Liver (tissue), 2 donors: ENCODE results near the gene ALG6.

Source experiments
- TF ChIP-seq, protein P1 (sequence below): fragments of 150-350 bp; IDR thresholded peaks from 2 replicates; pipeline ENCODE4 v1.5.1; 2017; ENCODE audit warnings: improper control_type of control experiment, low read depth, low read length; ENCODE audit not compliant: missing input control
- TF ChIP-seq, protein P2 (sequence below): IDR thresholded peaks from 2 replicates; pipeline ENCODE4 v1.6.1; 2016; ENCODE audit warnings: antibody characterized with exemption
- TF ChIP-seq, protein P3 (sequence below): IDR thresholded peaks from 2 replicates; pipeline ENCODE4 v1.6.1; 2016; ENCODE audit warnings: antibody characterized with exemption
- TF ChIP-seq, protein P4 (sequence below): IDR thresholded peaks from 2 replicates; pipeline ENCODE4 v1.6.1; 2016; ENCODE audit warnings: antibody characterized with exemption, mild to moderate bottlenecking
- donor health status: healthy.

DNA sequence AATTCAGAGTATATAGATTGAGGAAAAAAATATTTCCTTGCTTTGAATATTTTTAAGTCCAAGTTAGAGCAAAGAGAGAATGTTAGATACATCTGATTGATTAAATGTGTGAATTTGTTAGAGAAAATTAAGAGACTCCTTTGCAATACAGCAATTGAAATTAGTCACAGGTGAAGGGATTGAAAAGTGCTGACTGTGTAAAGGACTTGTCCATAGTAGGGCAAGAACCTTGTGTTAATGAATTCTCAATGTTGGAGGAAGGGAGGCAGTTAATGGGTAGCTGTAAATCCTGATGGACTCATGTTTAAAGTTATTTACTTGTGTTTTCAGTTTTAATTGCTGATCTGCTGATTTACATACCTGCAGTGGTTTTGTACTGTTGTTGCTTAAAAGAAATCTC, 38.6 kb downstream of the ALG6 start:
- TF ChIP-seq, protein P1, sequence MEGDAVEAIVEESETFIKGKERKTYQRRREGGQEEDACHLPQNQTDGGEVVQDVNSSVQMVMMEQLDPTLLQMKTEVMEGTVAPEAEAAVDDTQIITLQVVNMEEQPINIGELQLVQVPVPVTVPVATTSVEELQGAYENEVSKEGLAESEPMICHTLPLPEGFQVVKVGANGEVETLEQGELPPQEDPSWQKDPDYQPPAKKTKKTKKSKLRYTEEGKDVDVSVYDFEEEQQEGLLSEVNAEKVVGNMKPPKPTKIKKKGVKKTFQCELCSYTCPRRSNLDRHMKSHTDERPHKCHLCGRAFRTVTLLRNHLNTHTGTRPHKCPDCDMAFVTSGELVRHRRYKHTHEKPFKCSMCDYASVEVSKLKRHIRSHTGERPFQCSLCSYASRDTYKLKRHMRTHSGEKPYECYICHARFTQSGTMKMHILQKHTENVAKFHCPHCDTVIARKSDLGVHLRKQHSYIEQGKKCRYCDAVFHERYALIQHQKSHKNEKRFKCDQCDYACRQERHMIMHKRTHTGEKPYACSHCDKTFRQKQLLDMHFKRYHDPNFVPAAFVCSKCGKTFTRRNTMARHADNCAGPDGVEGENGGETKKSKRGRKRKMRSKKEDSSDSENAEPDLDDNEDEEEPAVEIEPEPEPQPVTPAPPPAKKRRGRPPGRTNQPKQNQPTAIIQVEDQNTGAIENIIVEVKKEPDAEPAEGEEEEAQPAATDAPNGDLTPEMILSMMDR = no peak
- TF ChIP-seq, protein P2, sequence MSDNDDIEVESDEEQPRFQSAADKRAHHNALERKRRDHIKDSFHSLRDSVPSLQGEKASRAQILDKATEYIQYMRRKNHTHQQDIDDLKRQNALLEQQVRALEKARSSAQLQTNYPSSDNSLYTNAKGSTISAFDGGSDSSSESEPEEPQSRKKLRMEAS = no peak
- TF ChIP-seq, protein P3, sequence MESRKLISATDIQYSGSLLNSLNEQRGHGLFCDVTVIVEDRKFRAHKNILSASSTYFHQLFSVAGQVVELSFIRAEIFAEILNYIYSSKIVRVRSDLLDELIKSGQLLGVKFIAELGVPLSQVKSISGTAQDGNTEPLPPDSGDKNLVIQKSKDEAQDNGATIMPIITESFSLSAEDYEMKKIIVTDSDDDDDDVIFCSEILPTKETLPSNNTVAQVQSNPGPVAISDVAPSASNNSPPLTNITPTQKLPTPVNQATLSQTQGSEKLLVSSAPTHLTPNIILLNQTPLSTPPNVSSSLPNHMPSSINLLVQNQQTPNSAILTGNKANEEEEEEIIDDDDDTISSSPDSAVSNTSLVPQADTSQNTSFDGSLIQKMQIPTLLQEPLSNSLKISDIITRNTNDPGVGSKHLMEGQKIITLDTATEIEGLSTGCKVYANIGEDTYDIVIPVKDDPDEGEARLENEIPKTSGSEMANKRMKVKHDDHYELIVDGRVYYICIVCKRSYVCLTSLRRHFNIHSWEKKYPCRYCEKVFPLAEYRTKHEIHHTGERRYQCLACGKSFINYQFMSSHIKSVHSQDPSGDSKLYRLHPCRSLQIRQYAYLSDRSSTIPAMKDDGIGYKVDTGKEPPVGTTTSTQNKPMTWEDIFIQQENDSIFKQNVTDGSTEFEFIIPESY = no peak
- TF ChIP-seq, protein P4, sequence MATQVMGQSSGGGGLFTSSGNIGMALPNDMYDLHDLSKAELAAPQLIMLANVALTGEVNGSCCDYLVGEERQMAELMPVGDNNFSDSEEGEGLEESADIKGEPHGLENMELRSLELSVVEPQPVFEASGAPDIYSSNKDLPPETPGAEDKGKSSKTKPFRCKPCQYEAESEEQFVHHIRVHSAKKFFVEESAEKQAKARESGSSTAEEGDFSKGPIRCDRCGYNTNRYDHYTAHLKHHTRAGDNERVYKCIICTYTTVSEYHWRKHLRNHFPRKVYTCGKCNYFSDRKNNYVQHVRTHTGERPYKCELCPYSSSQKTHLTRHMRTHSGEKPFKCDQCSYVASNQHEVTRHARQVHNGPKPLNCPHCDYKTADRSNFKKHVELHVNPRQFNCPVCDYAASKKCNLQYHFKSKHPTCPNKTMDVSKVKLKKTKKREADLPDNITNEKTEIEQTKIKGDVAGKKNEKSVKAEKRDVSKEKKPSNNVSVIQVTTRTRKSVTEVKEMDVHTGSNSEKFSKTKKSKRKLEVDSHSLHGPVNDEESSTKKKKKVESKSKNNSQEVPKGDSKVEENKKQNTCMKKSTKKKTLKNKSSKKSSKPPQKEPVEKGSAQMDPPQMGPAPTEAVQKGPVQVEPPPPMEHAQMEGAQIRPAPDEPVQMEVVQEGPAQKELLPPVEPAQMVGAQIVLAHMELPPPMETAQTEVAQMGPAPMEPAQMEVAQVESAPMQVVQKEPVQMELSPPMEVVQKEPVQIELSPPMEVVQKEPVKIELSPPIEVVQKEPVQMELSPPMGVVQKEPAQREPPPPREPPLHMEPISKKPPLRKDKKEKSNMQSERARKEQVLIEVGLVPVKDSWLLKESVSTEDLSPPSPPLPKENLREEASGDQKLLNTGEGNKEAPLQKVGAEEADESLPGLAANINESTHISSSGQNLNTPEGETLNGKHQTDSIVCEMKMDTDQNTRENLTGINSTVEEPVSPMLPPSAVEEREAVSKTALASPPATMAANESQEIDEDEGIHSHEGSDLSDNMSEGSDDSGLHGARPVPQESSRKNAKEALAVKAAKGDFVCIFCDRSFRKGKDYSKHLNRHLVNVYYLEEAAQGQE = no peak
